GM18511 (cell line): Measurements from ENCODE around the gene PIANP.
A peak's percentile ranks its signal among the peaks of the same experiment; 100 is the strongest.
"Not testable (repeated sequence)": the region's sequence is repeated elsewhere in the genome, so short reads cannot be mapped to it uniquely, and the experiment has no call there.

ENCODE experiments used
- ATAC-seq: cut with Tn5 transposase; IDR thresholded peaks from one replicate; pipeline ENCODE4 v1.9.1; 2021; ENCODE audit warnings: mild to moderate bottlenecking, moderate library complexity; ENCODE audit not compliant: unreplicated experiment

The PIANP gene

GRCh38 chr12:6700646-6701051 lies at the start of gene PIANP:
Gene PIANP, minus strand, starts transcription at chr12:6700815. Its CDS starts 2,754 bp downstream, at chr12:6698061.
- no peak for ATAC-seq

GRCh38 chr12:6748761-6749160 lies 48.1 kb upstream of the PIANP start:
- ATAC-seq = no peak

GRCh38 chr12:6747216-6747615 lies 46.6 kb upstream of the PIANP start:
- ATAC-seq = no peak

- ATAC-seq = no peak
Measured at GRCh38 chr12:6745741-6746525, 45.3 kb upstream of the PIANP start.

GRCh38 chr12:6743300-6743699 lies 42.7 kb upstream of the PIANP start:
- not testable (repeated sequence) for ATAC-seq

GRCh38 chr12:6742834-6743233 lies 42.2 kb upstream of the PIANP start:
- no peak for ATAC-seq

- ATAC-seq = not testable (repeated sequence)
Measured at GRCh38 chr12:6742080-6742479, 41.5 kb upstream of the PIANP start.

- no peak for ATAC-seq
Measured at GRCh38 chr12:6736754-6737153, 36.1 kb upstream of the PIANP start.

GRCh38 chr12:6735448-6736191 lies 35.0 kb upstream of the PIANP start:
- ATAC-seq = no peak

GRCh38 chr12:6734506-6735387 lies 34.1 kb upstream of the PIANP start:
- ATAC-seq = no peak

GRCh38 chr12:6730169-6730568 lies 29.6 kb upstream of the PIANP start:
- ATAC-seq = no peak

- no peak for ATAC-seq
Measured at GRCh38 chr12:6729186-6729585, 28.6 kb upstream of the PIANP start.

- no peak for ATAC-seq
Measured at GRCh38 chr12:6725350-6725749, 24.7 kb upstream of the PIANP start.

- ATAC-seq = peak; percentile 40
Measured at GRCh38 chr12:6724409-6724797, 23.8 kb upstream of the PIANP start.

- ATAC-seq = peak; percentile 95
Measured at GRCh38 chr12:6723607-6724408, 23.2 kb upstream of the PIANP start, which contains the start of gene COPS7A. Gene COPS7A, plus strand, starts transcription at chr12:6724046. Its CDS starts 611 bp downstream, at chr12:6724657.

GRCh38 chr12:6722863-6723262 lies 22.2 kb upstream of the PIANP start:
- no peak for ATAC-seq

GRCh38 chr12:6716874-6717437 lies 16.3 kb upstream of the PIANP start:
- no peak for ATAC-seq

GRCh38 chr12:6716031-6716873 lies 15.6 kb upstream of the PIANP start:
- ATAC-seq = not testable (repeated sequence)

GRCh38 chr12:6708960-6709394 lies 8.4 kb upstream of the PIANP start:
- no peak for ATAC-seq
